PC-9 (cell line): Measurements from ENCODE around the gene PRRC2B. TPM values are rescaled to one million over a fixed set of nuclear protein-coding genes. Genes with fewer than 3 reads are reported as not detected.

ENCODE experiments used
- BruUV-seq: library from RNA; stranded (reverse); fragments of 400-500 nt; replicated peaks from 2 replicates; lab custom pipeline; 2021; lab: Mats Ljungman, UMichigan
- CTCF ChIA-PET: fragments of 300-600 bp; sonication (Branson Sonifier 250); formaldehyde crosslinking; loops from one replicate; lab custom pipeline; 2022; ENCODE audit warnings: antibody characterized with exemption; lab: Charles Lee
- POLR2A ChIA-PET: fragments of 300-600 bp; sonication (Branson Sonifier 250); formaldehyde crosslinking; loops from one replicate; lab custom pipeline; 2022; ENCODE audit warnings: antibody characterized with exemption; ENCODE audit not compliant: unreplicated experiment; lab: Charles Lee
- DNase-seq, 2 experiments: peaks; one replicate each; pipeline versions ENCODE4 v3.0.0 to v3.0.0-alpha.2; 2015 to 2022; ENCODE audit warnings: mixed read lengths in 1 of 2
- H2AFZ ChIP-seq: fragments of 200-600 bp; sonication (generic); 2 replicates; pipeline ENCODE4 v1.8.1; 2017; ENCODE audit warnings: antibody characterized with exemption
- H3F3A ChIP-seq: fragments of 200-600 bp; sonication (generic); 2 replicates; pipeline ENCODE4 v1.8.1; 2017; ENCODE audit warnings: antibody characterized with exemption, mild to moderate bottlenecking, low read depth; ENCODE audit not compliant: insufficient read depth
- H3K27ac ChIP-seq: fragments of 200-600 bp; sonication (generic); 2 replicates; pipeline ENCODE4 v1.6.1; 2016; ENCODE audit warnings: mixed run types
- H3K27me3 ChIP-seq: fragments of 200-600 bp; sonication (generic); 2 replicates; pipeline ENCODE4 v1.6.1; 2016; ENCODE audit warnings: low read depth, mixed run types; ENCODE audit not compliant: insufficient read depth
- H3K36me3 ChIP-seq: fragments of 200-600 bp; sonication (generic); 2 replicates; pipeline ENCODE4 v1.6.1; 2016; ENCODE audit warnings: low read depth, mixed run types
- H3K4me1 ChIP-seq: fragments of 200-600 bp; sonication (generic); replicated peaks from 2 replicates; pipeline ENCODE4 v1.6.1; 2016; ENCODE audit warnings: mixed run types; ENCODE audit not compliant: insufficient read depth
- H3K4me2 ChIP-seq: fragments of 200-600 bp; sonication (generic); 2 replicates; pipeline ENCODE4 v1.6.1; 2017; ENCODE audit warnings: mixed run types
- H3K4me3 ChIP-seq: fragments of 200-600 bp; sonication (generic); 2 replicates; pipeline ENCODE4 v1.6.1; 2016; ENCODE audit warnings: mixed run types
- H3K79me2 ChIP-seq: fragments of 200-600 bp; sonication (generic); 2 replicates; pipeline ENCODE4 v1.6.1; 2017; ENCODE audit warnings: low read depth, mixed run types
- H3K9me2 ChIP-seq: fragments of 200-600 bp; sonication (generic); 2 replicates; pipeline ENCODE4 v1.8.1; 2017; ENCODE audit warnings: mild to moderate bottlenecking; ENCODE audit not compliant: insufficient read depth
- H3K9me3 ChIP-seq: fragments of 200-600 bp; sonication (generic); 2 replicates; pipeline ENCODE4 v1.8.1; 2016; ENCODE audit warnings: low read depth; ENCODE audit not compliant: insufficient read depth
- H4K20me1 ChIP-seq: fragments of 200-600 bp; sonication (generic); 2 replicates; pipeline ENCODE4 v1.8.1; 2017; ENCODE audit not compliant: insufficient read depth
- CTCF ChIP-seq: fragments of 200-600 bp; sonication (generic); conservative IDR thresholded peaks from 2 replicates; pipeline ENCODE4 v1.6.1; 2017; ENCODE audit warnings: mixed run types, antibody characterized with exemption, mild to moderate bottlenecking, moderate library complexity
- EZH2 ChIP-seq: fragments of 200-600 bp; sonication (generic); IDR thresholded peaks from 2 replicates; pipeline ENCODE4 v1.8.0; 2017; ENCODE audit warnings: antibody characterized with exemption, low read depth
- intact Hi-C: fragments of 100-400 bp; cut with micrococcal nuclease; formaldehyde crosslinking; loops from one replicate; pipeline ENCODE4 v1.10.0; 2022; ENCODE audit not compliant: unreplicated experiment
- total RNA-seq: library from RNA; stranded (reverse); gene quantifications from 2 replicates; pipeline ENCODE4 v1.2.3, GENCODE V29; 2021

PRRC2B gene
- total RNA-seq, 1 experiment from 2014 or later = 361 TPM

DNA sequence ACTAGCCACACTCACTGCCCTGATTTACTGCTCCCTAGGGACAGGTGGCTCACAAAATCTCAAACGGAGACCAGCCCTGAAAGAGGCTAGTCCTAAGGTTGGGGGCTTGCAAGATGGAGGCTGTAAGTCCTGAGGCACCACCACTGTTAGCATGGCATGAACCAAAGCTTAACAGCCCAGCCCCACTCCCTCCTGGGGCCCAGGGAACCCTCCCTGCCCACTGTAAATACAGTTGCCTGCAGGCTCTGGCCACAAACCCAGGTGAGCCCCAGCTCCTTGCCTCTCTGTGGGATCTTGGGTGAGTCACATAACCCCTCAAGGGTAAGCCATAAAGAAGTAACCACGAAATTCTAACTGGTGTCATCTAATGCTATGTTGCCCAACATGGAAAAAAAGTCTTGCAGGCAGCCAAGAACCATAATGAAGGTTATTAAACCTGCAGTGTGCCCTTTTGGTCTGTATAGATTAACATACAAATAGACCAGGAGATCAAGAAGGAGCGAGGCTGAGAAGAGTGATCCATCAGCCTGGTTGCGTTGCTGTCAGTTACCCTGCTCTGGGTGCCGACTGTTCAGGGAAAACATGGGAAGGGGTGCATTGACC lies 107.2 kb downstream of the PRRC2B start:
- H3K4me2 ChIP-seq = no peak overlapping the region
- H3K27ac ChIP-seq = no peak overlapping the region
- no peaks in the 10 kb centered on the region for H3K9me2 ChIP-seq
- POLR2A ChIA-PET = interaction anchor here (0.5 kb wide), 1 partner anchor 940 kb away, joined by 7 read pairs; no protein-coding TSS in a partner anchor
- H2AFZ ChIP-seq = no peak overlapping the region
- DNase-seq = peak; percentile 45 to 74
- H4K20me1 ChIP-seq = peaks cover 18% of the 10 kb centered on the region
- no peaks in the 10 kb centered on the region for H3K27me3 ChIP-seq
- H3K4me1 ChIP-seq = no peaks in the 10 kb centered on the region
- CTCF ChIA-PET = no interaction called here
- H3K36me3 ChIP-seq = peaks cover 17% of the 10 kb centered on the region; the same call in 1 of the 2 replicates
- no peaks in the 10 kb centered on the region for H3K79me2 ChIP-seq
- H3F3A ChIP-seq = peaks cover 24% of the 10 kb centered on the region; the same call in 1 of the 2 replicates
- no TSS peak for BruUV-seq
- H3K9me3 ChIP-seq = no peaks in the 10 kb centered on the region
- H3K4me3 ChIP-seq = no peak overlapping the region
- intact Hi-C loops = no loop called here
- TF ChIP-seq CTCF = no peak
- TF ChIP-seq EZH2 = no peak

DNA sequence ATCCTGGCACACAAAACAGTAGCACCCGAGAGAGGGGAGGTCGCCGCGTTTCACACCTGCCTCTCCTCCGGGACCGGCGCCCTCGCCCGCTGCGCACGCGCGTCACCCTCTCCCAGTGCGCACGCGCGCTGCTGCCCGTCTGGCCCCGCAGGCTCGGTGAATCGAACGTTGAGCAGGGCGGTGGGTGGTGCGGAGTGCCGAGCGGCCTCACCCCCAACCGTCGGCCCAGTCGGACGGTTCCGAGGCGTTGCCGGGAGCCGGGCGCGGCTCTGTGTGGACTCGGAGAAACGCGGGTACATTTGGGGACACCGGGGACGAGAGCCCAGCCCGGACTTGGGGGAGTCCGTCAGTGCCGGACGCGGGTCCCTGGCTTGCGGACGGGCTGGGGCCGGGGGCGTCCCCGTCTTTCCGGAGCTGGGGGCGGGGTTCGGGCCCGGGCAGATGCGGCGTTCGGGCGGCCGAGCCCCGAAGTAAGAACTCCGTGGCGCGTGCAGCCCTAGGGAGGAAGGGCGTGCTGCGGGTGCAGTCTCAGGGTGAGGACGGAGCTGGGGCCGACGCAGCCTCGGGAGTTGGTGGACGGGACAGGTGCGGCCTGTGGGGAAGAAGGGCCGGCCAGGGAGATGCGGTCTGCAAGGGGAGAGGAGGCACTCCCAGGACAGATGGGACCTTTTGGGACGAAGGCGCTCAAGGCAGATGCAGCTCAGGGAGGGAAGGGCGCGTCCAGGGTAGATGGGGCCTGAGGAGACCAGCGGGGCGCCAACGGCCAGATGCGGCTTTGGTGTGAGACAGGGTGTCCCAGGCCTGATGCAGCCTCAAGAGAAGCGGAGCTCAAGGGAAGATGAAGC lies 109.1 kb downstream of the PRRC2B start, which contains the start of gene POMT1:
POMT1 (plus strand) TSS at position 138 of the 845 bp plus-strand sequence. CDS start 1,301 bp downstream, outside the sequence.
- H2AFZ ChIP-seq = no peak within 1 kb of the TSS; the same call in 1 of the 2 replicates
- no peaks in the 10 kb centered on the region for H3K9me2 ChIP-seq
- H3K4me2 ChIP-seq = peak within 1 kb of the TSS; percentile 61
- H3F3A ChIP-seq = peaks cover 21% of the 10 kb centered on the region; the same call in 1 of the 2 replicates
- TF ChIP-seq CTCF (no peak), EZH2 (no peak)
- ChIA-PET CTCF (interaction anchor here (0.6 kb wide), 1 partner anchor 200 kb away, joined by 3 read pairs; no protein-coding TSS in a partner anchor), POLR2A (interaction anchor here (0.6 kb wide), 1 partner anchor 132 kb away, joined by 3 read pairs; no protein-coding TSS in a partner anchor)
- H3K36me3 ChIP-seq = peaks cover 17% of the 10 kb centered on the region; the same call in 1 of the 2 replicates
- no peak within 1 kb of the TSS for H3K27ac ChIP-seq
- no peaks in the 10 kb centered on the region for H3K27me3 ChIP-seq
- intact Hi-C loops = no loop called here
- no peaks in the 10 kb centered on the region for H3K9me3 ChIP-seq
- BruUV-seq = no TSS peak
- no peaks in the 10 kb centered on the region for H3K4me1 ChIP-seq
- H4K20me1 ChIP-seq = peaks cover 13% of the 10 kb centered on the region
- H3K79me2 ChIP-seq = no peaks in the 10 kb centered on the region
- peak within 1 kb of the TSS; percentile 47 for H3K4me3 ChIP-seq
- peak in 1 of 2 experiments; percentile 81 for DNase-seq

GRCh38 chr9:131503626-131504465 lies 110.0 kb downstream of the PRRC2B start:
- no peaks in the 10 kb centered on the region for H3K9me2 ChIP-seq
- peaks cover 15% of the 10 kb centered on the region; the same call in 1 of the 2 replicates for H3F3A ChIP-seq
- TF ChIP-seq CTCF (no peak), EZH2 (no peak)
- H4K20me1 ChIP-seq = peaks cover 7% of the 10 kb centered on the region; the same call in 1 of the 2 replicates
- ChIA-PET POLR2A (no interaction called here), CTCF (no interaction called here)
- H2AFZ ChIP-seq = no peak overlapping the region
- H3K27me3 ChIP-seq = no peaks in the 10 kb centered on the region
- H3K4me3 ChIP-seq = no peak overlapping the region
- no peaks in the 10 kb centered on the region for H3K79me2 ChIP-seq
- H3K4me2 ChIP-seq = peak overlapping the region; percentile 61
- H3K4me1 ChIP-seq = no peaks in the 10 kb centered on the region
- intact Hi-C loops = no loop called here
- DNase-seq = peak; percentile 36 to 40
- BruUV-seq = no TSS peak
- H3K9me3 ChIP-seq = no peaks in the 10 kb centered on the region
- peaks cover 13% of the 10 kb centered on the region; the same call in 1 of the 2 replicates for H3K36me3 ChIP-seq
- no peak overlapping the region for H3K27ac ChIP-seq
